AG04450 (cell line): Measurements from ENCODE around the gene ATL1. TPM values are rescaled to one million over a fixed set of nuclear protein-coding genes. Genes with fewer than 3 reads are reported as not detected.

ENCODE experiments used
- CTCF ChIA-PET: fragments of 300-600, 350-600 bp; formaldehyde crosslinking; extraction: SDS; loops from one replicate; lab custom pipeline; 2022; ENCODE audit warnings: antibody characterized with exemption, inconsistent platforms; lab: Charles Lee
- POLR2A ChIA-PET: fragments of 350-600 bp; formaldehyde crosslinking; extraction: SDS; loops from one replicate; lab custom pipeline; 2021; ENCODE audit warnings: antibody characterized with exemption, inconsistent platforms; lab: Yijun Ruan, JAX
- DNase-seq: peaks from one replicate; pipeline ENCODE4 v3.0.0-alpha.2; 2011; ENCODE audit warnings: low read depth, low spot score
- H3K27ac ChIP-seq: one replicate; pipeline ENCODE4 v1.5.1; 2012; ENCODE audit warnings: low read depth, low read length, control low read depth
- H3K27me3 ChIP-seq: one replicate; pipeline ENCODE4 v1.6.0; 2012; ENCODE audit warnings: low read length; ENCODE audit not compliant: control insufficient read depth, insufficient read depth
- H3K4me3 ChIP-seq: 2 replicates; pipeline ENCODE4 v1.5.1; 2011; ENCODE audit warnings: mild to moderate bottlenecking, low read depth, low read length, control low read depth
- H3K9me3 ChIP-seq: 2 replicates; pipeline ENCODE4 v1.5.1; 2012; ENCODE audit warnings: low read length; ENCODE audit not compliant: control insufficient read depth, insufficient read depth
- CTCF ChIP-seq: IDR thresholded peaks from 2 replicates; pipeline ENCODE4 v1.5.1; 2011; ENCODE audit warnings: low read depth, low read length, control low read depth, inconsistent platforms
- polyA plus RNA-seq: library from polyadenylated mRNA; depleted of rRNA; stranded (reverse); fragments of >200 nt; gene quantifications from 2 replicates; pipeline ENCODE4 v1.2.3, GENCODE V29; 2011

Gene ATL1
- polyA plus RNA-seq, 1 experiment = 11.5 TPM

- ChIA-PET POLR2A (no interaction called here), CTCF (interaction anchor here (0.6 to 3.0 kb wide), 7 partner anchors 47 to 235 kb away, joined by 3 to 17 read pairs (median 5); no protein-coding TSS in a partner anchor)
- no peak overlapping the region for H3K27ac ChIP-seq
These were observed 18.8 kb upstream of the ATL1 start for GRCh38 chr14:50541159-50541567.

GRCh38 chr14:50542941-50543418 is 17.0 kb upstream of the ATL1 start:
- Histone ChIP-seq H3K4me3 (no peak overlapping the region), H3K27me3 (peaks cover 2% of the 10 kb centered on the region), H3K9me3 (no peaks in the 10 kb centered on the region), H3K27ac (no peak overlapping the region)
- no peak for DNase-seq
- ChIA-PET CTCF (interaction anchor here (0.5 to 4.1 kb wide), 27 partner anchors 11 to 375 kb away, joined by 3 to 91 read pairs (median 5); partner anchors contain the start of genes ATL1, DMAC2L and L2HGDH), POLR2A (no interaction called here)
- peak; percentile 60 for TF ChIP-seq CTCF

More at GRCh38 chr14:50541159-50541567, 18.8 kb upstream of the ATL1 start:
- TF ChIP-seq CTCF = no peak
- H3K27me3 ChIP-seq = no peaks in the 10 kb centered on the region
- H3K4me3 ChIP-seq = no peak overlapping the region
- H3K9me3 ChIP-seq = no peaks in the 10 kb centered on the region; the same call in 1 of the 2 replicates
- DNase-seq = no peak

- no peak for TF ChIP-seq CTCF
- no peak overlapping the region for H3K4me3 ChIP-seq
- H3K27me3 ChIP-seq = peaks cover 2% of the 10 kb centered on the region
- H3K9me3 ChIP-seq = no peaks in the 10 kb centered on the region
- DNase-seq = no peak
- POLR2A ChIA-PET = interaction anchor here (0.7 kb wide), 1 partner anchor 356 kb away, joined by 4 read pairs; no protein-coding TSS in a partner anchor
- H3K27ac ChIP-seq = no peak overlapping the region
- CTCF ChIA-PET = interaction anchor here (0.7 to 4.1 kb wide), 5 partner anchors 55 to 375 kb away, joined by 3 to 91 read pairs (median 5); no protein-coding TSS in a partner anchor
These were observed 15.0 kb upstream of the ATL1 start for GRCh38 chr14:50544911-50545310.

- ChIA-PET CTCF (interaction anchor here (0.5 to 4.1 kb wide), 5 partner anchors 192 to 375 kb away, joined by 4 to 91 read pairs (median 4); no protein-coding TSS in a partner anchor), POLR2A (no interaction called here)
- no peak for DNase-seq
- H3K4me3 ChIP-seq = no peak overlapping the region
- no peaks in the 10 kb centered on the region for H3K9me3 ChIP-seq
- H3K27ac ChIP-seq = no peak overlapping the region
- no peak for TF ChIP-seq CTCF
- H3K27me3 ChIP-seq = peaks cover 2% of the 10 kb centered on the region
These were observed 14.3 kb upstream of the ATL1 start for GRCh38 chr14:50545618-50546017.

- H3K9me3 ChIP-seq = no peaks in the 10 kb centered on the region
- no peak for DNase-seq
- POLR2A ChIA-PET = no interaction called here
- CTCF ChIA-PET = interaction anchor here (1.1 kb wide), 2 partner anchors 228 to 310 kb away, joined by 3 to 4 read pairs; no protein-coding TSS in a partner anchor
- peaks cover 8% of the 10 kb centered on the region for H3K27me3 ChIP-seq
- no peak for TF ChIP-seq CTCF
- no peak overlapping the region for H3K27ac ChIP-seq
- no peak overlapping the region for H3K4me3 ChIP-seq
These were observed 9.7 kb upstream of the ATL1 start for GRCh38 chr14:50550294-50550693.
